Activated CD8-positive, alpha-beta memory T cell treated with anti-CD3 and anti-CD28 coated beads, Interleukin-2, amount 10 ng/mL, durations not matched to agents 7 days and 5 days (primary cell): ENCODE results near the gene STARD8. TPM values are rescaled to one million over a fixed set of nuclear protein-coding genes. Genes with fewer than 3 reads are reported as not detected.
"Not testable (repeated sequence)": the region's sequence is repeated elsewhere in the genome, so short reads cannot be mapped to it uniquely, and the experiment has no call there.

Experiments
- ATAC-seq: fragments of 150-1000 bp; cut with Tn5 transposase; one replicate; pipeline ENCODE4 v1.10.0; 2021; ENCODE audit warnings: moderate library complexity
- CTCF ChIA-PET: fragments of 350-600 bp; sonication (Branson Sonifier 250); formaldehyde crosslinking; loops from one replicate; lab custom pipeline; 2021; ENCODE audit warnings: antibody characterized with exemption; lab: Charles Lee
- DNase-seq: peaks from one replicate; pipeline ENCODE4 v3.0.0-alpha.2; 2020
- H3K27ac Mint-ChIP-seq: one replicate; pipeline ENCODE4 v1.8.0; 2021; ENCODE audit warnings: mild to moderate bottlenecking, mixed read lengths
- H3K27me3 Mint-ChIP-seq: one replicate; pipeline ENCODE4 v1.8.0; 2021; ENCODE audit warnings: mixed read lengths
- H3K36me3 Mint-ChIP-seq: one replicate; pipeline ENCODE4 v1.8.0; 2021; ENCODE audit warnings: mild to moderate bottlenecking, mixed read lengths
- H3K4me1 Mint-ChIP-seq: one replicate; pipeline ENCODE4 v1.8.0; 2021; ENCODE audit warnings: mixed read lengths
- H3K4me3 Mint-ChIP-seq: one replicate; pipeline ENCODE4 v1.8.0; 2021; ENCODE audit warnings: mild to moderate bottlenecking, moderate library complexity, mixed read lengths
- H3K9me3 Mint-ChIP-seq: one replicate; pipeline ENCODE4 v1.8.0; 2022; ENCODE audit warnings: low read depth, mixed read lengths
- total RNA-seq, 2 experiments: library from RNA; stranded (reverse); gene quantifications; one replicate each; pipeline ENCODE4 v1.2.3, GENCODE V29; 2021

The STARD8 gene
- total RNA-seq, 2 experiments from 2014 or later = 0.64 to 2.3 TPM

GRCh38 chrX:68644861-68645260 lies 2.6 kb upstream of the STARD8 start:
- Mint-ChIP-seq H3K36me3 (no peaks in the 10 kb centered on the region), H3K27me3 (peaks cover 11% of the 10 kb centered on the region), H3K4me1 (no peaks in the 10 kb centered on the region), H3K4me3 (no peak overlapping the region), H3K9me3 (no peaks in the 10 kb centered on the region), H3K27ac (no peak overlapping the region)
- CTCF ChIA-PET = no interaction called here
- no peak for DNase-seq
- ATAC-seq = no peak

GRCh38 chrX:68646421-68646820 lies 1.0 kb upstream of the STARD8 start:
- ATAC-seq = no peak
- Mint-ChIP-seq H3K36me3 (no peaks in the 10 kb centered on the region), H3K4me3 (no peak overlapping the region), H3K27me3 (peaks cover 11% of the 10 kb centered on the region), H3K4me1 (no peaks in the 10 kb centered on the region), H3K9me3 (no peaks in the 10 kb centered on the region), H3K27ac (no peak overlapping the region)
- no peak for DNase-seq
- CTCF ChIA-PET = no interaction called here

GRCh38 chrX:68648960-68649359 lies 1.5 kb downstream of the STARD8 start:
- H3K27ac Mint-ChIP-seq = no peak overlapping the region
- DNase-seq = no peak
- no peak for ATAC-seq

DNA sequence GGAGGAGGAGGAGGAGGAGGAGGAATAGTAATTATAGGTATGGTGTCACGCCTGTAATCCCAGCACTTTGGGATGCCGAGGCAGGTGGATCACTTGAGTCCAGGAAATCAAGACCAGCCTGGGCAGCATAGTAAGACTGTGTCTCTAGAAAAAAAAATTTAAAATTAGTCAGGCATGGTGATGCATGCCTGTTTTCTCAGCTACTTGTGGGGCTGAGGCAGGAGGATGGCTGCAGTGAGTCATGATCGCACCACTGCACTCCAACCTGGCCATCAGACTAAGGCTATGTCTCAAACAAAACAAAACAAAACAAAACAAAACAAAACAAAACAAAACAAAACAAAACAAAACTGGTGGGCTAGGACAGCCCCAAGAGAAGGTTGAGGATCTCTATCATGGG lies 3.0 kb downstream of the STARD8 start:
- CTCF ChIA-PET = no interaction called here
- Mint-ChIP-seq H3K27me3 (peaks cover 11% of the 10 kb centered on the region), H3K4me3 (no peak overlapping the region), H3K9me3 (peaks cover 3% of the 10 kb centered on the region), H3K36me3 (no peaks in the 10 kb centered on the region), H3K27ac (no peak overlapping the region), H3K4me1 (no peaks in the 10 kb centered on the region)
- no peak for ATAC-seq
- DNase-seq = no peak

More at GRCh38 chrX:68648960-68649359, 1.5 kb downstream of the STARD8 start:
- CTCF ChIA-PET = no interaction called here
- Mint-ChIP-seq H3K9me3 (peaks cover 3% of the 10 kb centered on the region), H3K27me3 (peaks cover 11% of the 10 kb centered on the region), H3K4me1 (no peaks in the 10 kb centered on the region), H3K4me3 (no peak overlapping the region), H3K36me3 (no peaks in the 10 kb centered on the region)

- Mint-ChIP-seq H3K27me3 (peaks cover 11% of the 10 kb centered on the region), H3K9me3 (peaks cover 3% of the 10 kb centered on the region), H3K4me1 (no peaks in the 10 kb centered on the region), H3K4me3 (no peak overlapping the region), H3K36me3 (no peaks in the 10 kb centered on the region), H3K27ac (no peak overlapping the region)
- ATAC-seq (no peak), DNase-seq (no peak)
- CTCF ChIA-PET = no interaction called here
Observed at GRCh38 chrX:68651110-68651509, 3.6 kb downstream of the STARD8 start.

GRCh38 chrX:68652326-68653170 lies 5.1 kb downstream of the STARD8 start:
- DNase-seq (no peak), ATAC-seq (no peak)
- Mint-ChIP-seq H3K4me1 (no peaks in the 10 kb centered on the region), H3K9me3 (peaks cover 3% of the 10 kb centered on the region), H3K27me3 (peaks cover 11% of the 10 kb centered on the region), H3K4me3 (no peak overlapping the region), H3K27ac (no peak overlapping the region), H3K36me3 (no peaks in the 10 kb centered on the region)
- CTCF ChIA-PET = no interaction called here

- no peaks in the 10 kb centered on the region for H3K36me3 Mint-ChIP-seq
- H3K4me3 Mint-ChIP-seq = no peak overlapping the region
- H3K27me3 Mint-ChIP-seq = no peaks in the 10 kb centered on the region
- DNase-seq (no peak), ATAC-seq (no peak)
- CTCF ChIA-PET = no interaction called here
- no peaks in the 10 kb centered on the region for H3K4me1 Mint-ChIP-seq
- peaks cover 3% of the 10 kb centered on the region for H3K9me3 Mint-ChIP-seq
- no peak overlapping the region for H3K27ac Mint-ChIP-seq
Observed at GRCh38 chrX:68654693-68655092, 7.2 kb downstream of the STARD8 start.

GRCh38 chrX:68656473-68656872 lies 9.0 kb downstream of the STARD8 start:
- H3K27me3 Mint-ChIP-seq, H3K4me3 Mint-ChIP-seq, ATAC-seq, H3K4me1 Mint-ChIP-seq, CTCF ChIA-PET, H3K27ac Mint-ChIP-seq, H3K9me3 Mint-ChIP-seq, H3K36me3 Mint-ChIP-seq, DNase-seq: not testable (repeated sequence)

- Mint-ChIP-seq H3K9me3 (peaks cover 2% of the 10 kb centered on the region), H3K36me3 (no peaks in the 10 kb centered on the region), H3K27ac (no peak overlapping the region), H3K27me3 (no peaks in the 10 kb centered on the region), H3K4me3 (no peak overlapping the region), H3K4me1 (no peaks in the 10 kb centered on the region)
- CTCF ChIA-PET = no interaction called here
- DNase-seq = no peak
- ATAC-seq = no peak
Observed at GRCh38 chrX:68658530-68658929, 11.1 kb downstream of the STARD8 start.

DNA sequence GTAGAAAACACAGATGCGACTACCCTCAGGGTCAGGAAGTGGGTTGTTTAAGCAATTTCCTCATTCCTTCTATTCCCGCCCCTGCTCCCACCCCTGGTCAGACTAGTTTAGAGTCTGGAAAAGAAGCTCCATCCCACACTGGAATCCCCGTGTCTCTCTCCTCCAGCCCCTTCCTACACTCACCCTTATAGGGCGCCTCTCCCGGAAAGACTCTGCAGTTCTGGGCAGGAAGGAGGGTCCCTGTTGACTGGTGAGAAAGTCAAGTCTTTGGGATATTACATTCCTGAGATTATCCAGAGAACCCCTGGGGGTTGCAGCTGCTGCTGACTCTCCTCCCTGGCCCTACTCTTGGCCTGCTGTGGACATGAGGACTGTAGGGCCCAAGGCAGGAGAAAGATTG lies 11.9 kb downstream of the STARD8 start:
- no peaks in the 10 kb centered on the region for H3K36me3 Mint-ChIP-seq
- DNase-seq = no peak
- no peaks in the 10 kb centered on the region for H3K27me3 Mint-ChIP-seq
- no peak overlapping the region for H3K27ac Mint-ChIP-seq
- H3K9me3 Mint-ChIP-seq = no peaks in the 10 kb centered on the region
- no peak overlapping the region for H3K4me3 Mint-ChIP-seq
- no peak for ATAC-seq
- CTCF ChIA-PET = no interaction called here
- no peaks in the 10 kb centered on the region for H3K4me1 Mint-ChIP-seq

- H3K27me3 Mint-ChIP-seq = no peaks in the 10 kb centered on the region
- no peaks in the 10 kb centered on the region for H3K4me1 Mint-ChIP-seq
- no peak overlapping the region for H3K27ac Mint-ChIP-seq
- ATAC-seq = no peak
- CTCF ChIA-PET = no interaction called here
- H3K9me3 Mint-ChIP-seq = no peaks in the 10 kb centered on the region
- H3K4me3 Mint-ChIP-seq = no peak overlapping the region
- H3K36me3 Mint-ChIP-seq = no peaks in the 10 kb centered on the region
- DNase-seq = no peak
Observed at GRCh38 chrX:68659786-68660185, 12.3 kb downstream of the STARD8 start.

DNA sequence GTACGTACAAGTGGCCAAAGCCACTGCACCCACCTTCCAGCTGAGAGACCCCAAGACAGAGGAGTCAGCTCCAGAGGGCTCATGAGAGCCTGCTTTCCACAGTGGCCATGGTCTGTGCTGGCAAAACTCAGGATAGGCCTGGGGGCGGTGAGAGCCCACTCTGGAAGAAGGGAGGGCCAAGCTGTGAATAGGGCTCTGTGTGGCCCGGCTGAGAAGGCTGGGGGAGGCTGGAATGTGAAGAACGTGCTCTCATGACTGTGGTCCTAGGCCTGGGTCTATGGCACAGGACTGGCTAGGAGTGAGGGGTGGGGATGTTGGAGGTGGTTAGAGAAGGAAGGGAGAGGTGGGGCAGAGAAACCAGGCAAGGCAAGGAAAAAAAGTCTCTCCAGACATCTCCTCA lies 13.3 kb downstream of the STARD8 start:
- DNase-seq (no peak), ATAC-seq (no peak)
- Mint-ChIP-seq H3K36me3 (no peaks in the 10 kb centered on the region), H3K27me3 (no peaks in the 10 kb centered on the region), H3K4me3 (no peak overlapping the region), H3K27ac (no peak overlapping the region), H3K9me3 (no peaks in the 10 kb centered on the region), H3K4me1 (no peaks in the 10 kb centered on the region)
- CTCF ChIA-PET = no interaction called here

DNA sequence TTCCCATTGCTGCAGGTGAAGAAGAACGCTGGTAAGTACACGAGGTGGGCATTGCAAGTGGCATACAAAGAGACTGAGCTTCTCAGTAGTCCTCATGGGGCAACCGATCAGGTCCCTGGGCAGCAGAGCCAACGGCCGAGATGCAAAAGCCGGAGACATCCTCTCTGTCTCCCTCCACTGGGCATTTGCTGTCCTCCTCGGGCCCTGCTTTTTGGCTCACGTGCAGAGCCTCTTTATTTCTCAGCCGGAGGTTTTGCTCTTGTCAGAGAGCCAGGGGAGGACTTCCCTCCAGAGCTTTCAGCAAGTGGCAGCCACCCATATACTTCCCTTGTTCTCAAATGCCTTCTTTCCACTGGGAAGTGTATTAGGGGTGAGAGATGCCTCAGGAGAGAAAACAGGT lies 18.0 kb downstream of the STARD8 start:
- Mint-ChIP-seq H3K4me1 (no peaks in the 10 kb centered on the region), H3K4me3 (no peak overlapping the region), H3K9me3 (no peaks in the 10 kb centered on the region), H3K27me3 (no peaks in the 10 kb centered on the region), H3K27ac (no peak overlapping the region), H3K36me3 (no peaks in the 10 kb centered on the region)
- no peak for DNase-seq
- CTCF ChIA-PET = no interaction called here
- ATAC-seq = no peak

GRCh38 chrX:68666580-68666979 lies 19.1 kb downstream of the STARD8 start:
- CTCF ChIA-PET = no interaction called here
- no peaks in the 10 kb centered on the region for H3K36me3 Mint-ChIP-seq
- DNase-seq (no peak), ATAC-seq (no peak)
- H3K4me1 Mint-ChIP-seq = no peaks in the 10 kb centered on the region
- no peak overlapping the region for H3K4me3 Mint-ChIP-seq
- no peaks in the 10 kb centered on the region for H3K27me3 Mint-ChIP-seq
- no peak overlapping the region for H3K27ac Mint-ChIP-seq
- H3K9me3 Mint-ChIP-seq = no peaks in the 10 kb centered on the region
